ENCODE data around the gene CFAP74. TPM values are rescaled to one million over a fixed set of nuclear protein-coding genes. Genes with fewer than 3 reads are reported as not detected.

The CFAP74 gene
- total RNA-seq, 4 donors from 2014 or later = not detected

DNA sequence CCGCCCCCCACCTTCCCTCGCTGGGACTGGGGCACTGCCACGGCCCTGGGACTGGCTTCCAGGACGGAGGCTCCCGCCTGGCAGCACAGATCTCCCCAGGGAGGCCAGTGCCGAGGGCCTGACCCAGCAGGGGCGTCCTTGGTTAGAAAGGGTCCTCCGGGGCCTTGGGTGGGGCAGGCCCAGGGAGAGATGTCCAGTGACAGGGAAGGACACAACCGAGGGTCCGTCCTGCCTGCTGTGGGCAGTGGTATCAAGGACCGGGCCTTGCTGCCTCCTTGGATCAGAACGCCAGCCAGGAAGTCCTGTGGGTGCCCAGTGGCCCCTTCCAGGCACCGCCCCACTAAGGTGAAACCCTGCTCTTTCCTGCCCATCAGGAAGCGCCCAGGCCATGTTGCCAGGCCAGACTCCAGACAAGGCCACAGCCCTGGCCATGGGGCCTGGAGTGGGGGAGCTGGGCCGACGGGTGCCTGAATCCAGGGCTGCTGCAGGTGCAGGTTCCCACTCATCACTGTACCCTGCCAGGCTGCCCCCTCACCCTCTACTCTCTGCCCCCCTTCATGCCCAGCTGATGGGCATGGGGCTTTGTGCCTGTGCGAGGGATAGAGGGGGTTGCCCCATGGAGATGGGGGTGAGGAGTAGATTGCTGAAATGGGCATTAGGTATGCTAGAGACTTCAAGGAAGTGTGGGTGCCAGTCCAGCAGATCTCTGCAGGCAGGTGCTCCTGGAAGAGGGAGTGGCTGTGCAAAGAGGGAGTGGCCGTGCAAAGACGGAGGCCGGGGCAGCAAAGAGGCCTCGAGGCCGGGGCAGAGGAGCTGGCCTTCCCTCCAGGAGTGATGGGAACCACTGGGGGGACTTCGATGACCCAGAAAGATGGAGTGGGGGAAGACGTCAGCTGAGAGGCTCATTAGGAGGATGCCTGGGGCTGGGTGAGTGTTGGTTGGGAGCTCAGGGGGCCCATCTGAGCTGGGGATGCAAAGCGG lies 44.5 kb upstream of the CFAP74 start:
- DNase-seq (no peak), ATAC-seq (no peak)
- Histone ChIP-seq H3K4me1 (peaks cover 5% of the 10 kb centered on the region in 2 donors), H3K36me3 (no peaks in the 10 kb centered on the region), H3K9me3 (no peaks in the 10 kb centered on the region), H3K27ac (no peak overlapping the region), H3K27me3 (peaks cover 44 to 46% (median 46%) of the 10 kb centered on the region in 3 donors), H3K4me3 (no peak overlapping the region)
- TF ChIP-seq CTCF (IDR thresholded peaks at IDR 0.05 in 4 of 5, conservative IDR thresholded peaks at IDR 0.05 in 1 of 5) (no peak), POLR2A (IDR thresholded peaks at IDR 0.05) (no peak)
- in situ Hi-C loops (cut with MboI; ENCODE audit: low sequenced_read_pairs in 4 of 4) (loop anchor here in 1 of 4 donors (10.0 kb wide), 1 partner anchor 103 kb away; no protein-coding TSS in a partner anchor), intact Hi-C loops (cut with DNase I; ENCODE audit: low total_unique reads) (no loop called here)

DNA sequence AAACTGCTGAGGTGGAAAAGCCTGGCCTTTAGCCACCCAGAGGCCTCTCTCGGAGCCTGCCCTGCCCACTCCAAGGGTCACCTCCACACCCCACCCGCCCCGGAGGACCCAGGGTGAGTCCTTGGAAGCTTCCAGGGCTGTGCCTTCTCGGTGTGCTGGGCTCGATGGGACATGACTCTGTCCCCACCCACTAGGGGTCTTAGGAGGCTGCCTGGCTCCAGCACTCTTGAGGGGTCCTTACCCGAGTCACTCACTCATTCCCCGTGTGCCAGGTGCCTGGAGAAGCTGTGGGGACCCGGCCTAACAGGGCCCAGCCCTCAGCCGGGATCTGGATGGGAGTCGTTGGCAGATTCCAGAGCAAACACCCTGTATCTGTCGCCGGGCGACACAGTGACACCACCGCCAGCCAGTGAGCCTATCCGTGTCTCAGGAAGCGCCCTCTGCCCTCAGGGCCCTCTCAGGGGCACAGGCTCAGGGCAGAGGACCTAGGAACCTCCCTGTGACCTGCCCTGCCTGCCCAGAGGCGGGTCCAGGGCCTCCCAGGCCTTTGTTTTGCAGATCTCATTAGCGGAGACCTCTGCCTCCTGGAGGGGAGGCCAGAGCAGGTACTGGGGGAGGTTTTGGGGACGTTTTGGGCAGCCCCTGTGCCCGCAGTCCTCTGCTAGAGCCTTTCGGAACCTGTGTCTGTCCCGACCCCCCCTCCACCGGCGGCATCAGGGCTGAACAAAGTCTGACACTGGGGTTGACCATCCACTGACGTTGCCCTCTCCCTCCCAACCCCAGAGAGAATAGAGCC lies 43.6 kb upstream of the CFAP74 start:
- Histone ChIP-seq H3K27me3 (peaks cover 44 to 46% (median 44%) of the 10 kb centered on the region in 3 donors), H3K4me3 (no peak overlapping the region), H3K27ac (no peak overlapping the region), H3K36me3 (no peaks in the 10 kb centered on the region), H3K4me1 (peaks cover 5% of the 10 kb centered on the region in 2 donors), H3K9me3 (no peaks in the 10 kb centered on the region)
- intact Hi-C loops (cut with DNase I; ENCODE audit: low total_unique reads) (no loop called here), in situ Hi-C loops (cut with MboI; ENCODE audit: low sequenced_read_pairs in 4 of 4) (loop anchor here in 1 of 4 donors (10.0 kb wide), 1 partner anchor 102 kb away; no protein-coding TSS in a partner anchor)
- ATAC-seq (no peak), DNase-seq (no peak)
- no peak for TF ChIP-seq POLR2A (IDR thresholded peaks at IDR 0.05)
- TF ChIP-seq CTCF (IDR thresholded peaks at IDR 0.05 in 4 of 5, conservative IDR thresholded peaks at IDR 0.05 in 1 of 5) = no peak

DNA sequence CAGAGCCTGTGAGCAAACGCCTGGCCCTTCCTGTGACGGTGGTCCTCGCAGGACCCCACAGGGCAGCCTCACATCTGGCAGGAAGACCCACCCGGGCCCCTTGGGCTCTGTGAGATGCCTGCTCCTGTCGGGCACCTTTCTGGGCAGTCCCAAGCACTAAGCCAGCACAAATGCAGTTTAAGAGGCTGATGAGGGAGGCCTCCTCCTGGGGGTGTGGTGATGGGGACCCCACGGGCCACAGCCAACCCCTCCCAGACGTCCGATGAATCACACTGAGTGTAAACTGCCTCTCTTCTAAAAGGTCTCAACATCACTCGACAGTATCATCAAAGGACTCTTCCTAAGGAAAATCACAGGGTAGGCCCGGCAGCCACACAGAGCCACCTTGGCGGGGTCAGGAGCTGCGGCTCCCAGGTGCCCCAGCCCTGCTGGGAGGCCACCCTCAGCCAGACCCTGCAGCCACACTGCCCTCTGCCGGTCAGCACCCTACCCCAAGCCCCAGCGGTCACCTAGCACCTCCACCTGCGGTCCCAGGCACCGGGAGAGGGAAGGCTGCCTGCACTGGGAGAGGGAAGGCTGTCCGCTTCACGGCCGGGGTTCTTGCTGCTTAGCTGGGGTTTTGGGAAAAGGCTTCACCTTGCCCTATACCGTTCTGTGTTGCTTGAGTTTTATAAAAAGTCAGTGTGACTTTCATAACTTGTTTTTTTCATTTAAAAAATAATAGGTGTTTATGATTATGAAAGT lies 42.8 kb upstream of the CFAP74 start:
- no peak overlapping the region for H3K27ac ChIP-seq
- H3K4me1 ChIP-seq = peaks cover 5% of the 10 kb centered on the region in 2 donors
- no peaks in the 10 kb centered on the region for H3K36me3 ChIP-seq
- in situ Hi-C loops (cut with MboI; ENCODE audit: low sequenced_read_pairs in 4 of 4) = loop anchor here in 1 of 4 donors (10.0 kb wide), 1 partner anchor 102 kb away; no protein-coding TSS in a partner anchor
- H3K9me3 ChIP-seq = no peaks in the 10 kb centered on the region
- intact Hi-C loops (cut with DNase I; ENCODE audit: low total_unique reads) = no loop called here
- no peak overlapping the region for H3K4me3 ChIP-seq
- TF ChIP-seq POLR2A (IDR thresholded peaks at IDR 0.05) (no peak), CTCF (IDR thresholded peaks at IDR 0.05 in 4 of 5, conservative IDR thresholded peaks at IDR 0.05 in 1 of 5) (peak in 4 of 5 experiments; percentile 11 to 61 (median 42))
- DNase-seq = no peak
- peak in 1 of 2 donors; percentile 33 for ATAC-seq
- peaks cover 36 to 39% (median 38%) of the 10 kb centered on the region in 3 donors for H3K27me3 ChIP-seq
